Dendritic cell treated with granulocyte-macrophage colony-stimulating factor and Interleukin-4, amounts not matched to agents 40 ng/mL and 50 ng/mL, for 4 days (primary cell): ENCODE data around the gene BST1.

Experiments
- H3K27ac Mint-ChIP-seq: one replicate; pipeline ENCODE4 v1.8.0; 2022; ENCODE audit warnings: mild to moderate bottlenecking, mixed read lengths
- H3K27me3 Mint-ChIP-seq: one replicate; pipeline ENCODE4 v1.8.0; 2022; ENCODE audit warnings: mild to moderate bottlenecking, mixed read lengths
- H3K36me3 Mint-ChIP-seq: one replicate; pipeline ENCODE4 v1.8.0; 2022; ENCODE audit warnings: low read depth, mixed read lengths
- H3K4me1 Mint-ChIP-seq: one replicate; pipeline ENCODE4 v1.8.0; 2022; ENCODE audit warnings: low read depth, mixed read lengths
- H3K4me3 Mint-ChIP-seq: one replicate; pipeline ENCODE4 v1.8.0; 2022; ENCODE audit warnings: mild to moderate bottlenecking, moderate library complexity, mixed read lengths
- H3K9me3 Mint-ChIP-seq: one replicate; pipeline ENCODE4 v1.8.0; 2022; ENCODE audit warnings: mixed read lengths
- intact Hi-C: fragments of 100-400 bp; cut with micrococcal nuclease; formaldehyde crosslinking; loops from one replicate; pipeline ENCODE4 v1.15.0; 2022

The BST1 gene

GRCh38 chr4:15683143-15683495 lies 19.7 kb upstream of the BST1 start:
- H3K4me3 Mint-ChIP-seq = no peak overlapping the region
- H3K36me3 Mint-ChIP-seq = peaks cover 43% of the 10 kb centered on the region
- peaks cover 61% of the 10 kb centered on the region for H3K4me1 Mint-ChIP-seq
- intact Hi-C loops = loop anchor here (2.0 to 5.0 kb wide), 2 partner anchors 18 to 681 kb away; partner anchors contain the start of gene CPEB2
- H3K27ac Mint-ChIP-seq = peak overlapping the region; percentile 98
- H3K9me3 Mint-ChIP-seq = no peaks in the 10 kb centered on the region
- no peaks in the 10 kb centered on the region for H3K27me3 Mint-ChIP-seq

GRCh38 chr4:15684498-15684897 lies 18.4 kb upstream of the BST1 start:
- Mint-ChIP-seq H3K9me3 (no peaks in the 10 kb centered on the region), H3K27ac (no peak overlapping the region), H3K4me1 (peaks cover 55% of the 10 kb centered on the region), H3K4me3 (no peak overlapping the region), H3K27me3 (no peaks in the 10 kb centered on the region), H3K36me3 (peaks cover 49% of the 10 kb centered on the region)
- intact Hi-C loops = loop anchor here (5.0 kb wide), 1 partner anchor 682 kb away; the partner anchor contains the start of gene CPEB2

GRCh38 chr4:15688051-15688450 lies 14.8 kb upstream of the BST1 start:
- Mint-ChIP-seq H3K4me1 (peaks cover 48% of the 10 kb centered on the region), H3K36me3 (peaks cover 37% of the 10 kb centered on the region), H3K4me3 (no peak overlapping the region), H3K27me3 (no peaks in the 10 kb centered on the region), H3K9me3 (no peaks in the 10 kb centered on the region), H3K27ac (no peak overlapping the region)
- intact Hi-C loops = no loop called here

DNA sequence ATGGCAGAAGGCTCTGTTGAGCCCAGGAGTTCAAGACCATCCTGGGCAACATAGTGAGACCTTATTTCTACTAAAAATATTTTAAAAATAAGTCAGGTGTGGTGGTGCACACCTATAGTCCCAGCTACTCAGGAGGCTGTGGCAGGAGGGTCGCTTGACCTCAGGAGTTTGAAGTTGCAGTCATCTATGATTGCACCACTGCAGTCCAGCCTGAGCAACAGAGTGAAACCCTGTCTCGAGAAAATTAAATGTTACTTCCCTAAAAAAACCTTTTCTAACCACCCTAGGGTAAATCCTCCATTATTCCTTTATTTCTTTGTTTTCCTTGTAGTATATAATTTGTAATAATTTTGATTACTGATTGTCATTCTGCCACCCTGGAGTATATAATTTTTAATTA lies 13.3 kb upstream of the BST1 start:
- intact Hi-C loops = no loop called here
- Mint-ChIP-seq H3K27ac (no peak overlapping the region), H3K4me1 (peaks cover 40% of the 10 kb centered on the region), H3K27me3 (no peaks in the 10 kb centered on the region), H3K36me3 (peaks cover 37% of the 10 kb centered on the region), H3K4me3 (no peak overlapping the region), H3K9me3 (no peaks in the 10 kb centered on the region)

GRCh38 chr4:15690020-15690809 lies 12.7 kb upstream of the BST1 start:
- peaks cover 37% of the 10 kb centered on the region for H3K4me1 Mint-ChIP-seq
- peaks cover 31% of the 10 kb centered on the region for H3K36me3 Mint-ChIP-seq
- intact Hi-C loops = no loop called here
- no peaks in the 10 kb centered on the region for H3K9me3 Mint-ChIP-seq
- no peak overlapping the region for H3K27ac Mint-ChIP-seq
- no peak overlapping the region for H3K4me3 Mint-ChIP-seq
- H3K27me3 Mint-ChIP-seq = no peaks in the 10 kb centered on the region

- peaks cover 33% of the 10 kb centered on the region for H3K4me1 Mint-ChIP-seq
- no peaks in the 10 kb centered on the region for H3K27me3 Mint-ChIP-seq
- H3K27ac Mint-ChIP-seq = no peak overlapping the region
- intact Hi-C loops = no loop called here
- H3K4me3 Mint-ChIP-seq = no peak overlapping the region
- H3K36me3 Mint-ChIP-seq = peaks cover 22% of the 10 kb centered on the region
- H3K9me3 Mint-ChIP-seq = no peaks in the 10 kb centered on the region
Measured at GRCh38 chr4:15691346-15692135, 11.3 kb upstream of the BST1 start.

GRCh38 chr4:15692602-15693001 lies 10.3 kb upstream of the BST1 start:
- Mint-ChIP-seq H3K36me3 (peaks cover 11% of the 10 kb centered on the region), H3K4me1 (peaks cover 35% of the 10 kb centered on the region), H3K27ac (no peak overlapping the region), H3K4me3 (no peak overlapping the region), H3K9me3 (no peaks in the 10 kb centered on the region), H3K27me3 (no peaks in the 10 kb centered on the region)
- intact Hi-C loops = no loop called here

GRCh38 chr4:15694431-15694830 lies 8.4 kb upstream of the BST1 start:
- H3K4me1 Mint-ChIP-seq = peaks cover 35% of the 10 kb centered on the region

GRCh38 chr4:15695240-15695699 lies 7.6 kb upstream of the BST1 start:
- Mint-ChIP-seq H3K4me1 (peaks cover 39% of the 10 kb centered on the region), H3K9me3 (peaks cover 11% of the 10 kb centered on the region), H3K27ac (no peak overlapping the region), H3K27me3 (no peaks in the 10 kb centered on the region), H3K4me3 (no peak overlapping the region), H3K36me3 (no peaks in the 10 kb centered on the region)
- intact Hi-C loops = no loop called here

More at GRCh38 chr4:15694431-15694830, 8.4 kb upstream of the BST1 start:
- Mint-ChIP-seq H3K4me3 (no peak overlapping the region), H3K9me3 (peaks cover 6% of the 10 kb centered on the region), H3K36me3 (no peaks in the 10 kb centered on the region), H3K27me3 (no peaks in the 10 kb centered on the region), H3K27ac (no peak overlapping the region)
- intact Hi-C loops = no loop called here

GRCh38 chr4:15695729-15696128 lies 7.1 kb upstream of the BST1 start:
- intact Hi-C loops = no loop called here
- Mint-ChIP-seq H3K4me3 (no peak overlapping the region), H3K36me3 (no peaks in the 10 kb centered on the region), H3K4me1 (peaks cover 38% of the 10 kb centered on the region), H3K27ac (no peak overlapping the region), H3K27me3 (no peaks in the 10 kb centered on the region), H3K9me3 (peaks cover 11% of the 10 kb centered on the region)

GRCh38 chr4:15696866-15697265 lies 6.0 kb upstream of the BST1 start:
- no peaks in the 10 kb centered on the region for H3K36me3 Mint-ChIP-seq
- H3K27me3 Mint-ChIP-seq = no peaks in the 10 kb centered on the region
- H3K9me3 Mint-ChIP-seq = peaks cover 11% of the 10 kb centered on the region
- intact Hi-C loops = no loop called here
- no peak overlapping the region for H3K27ac Mint-ChIP-seq
- H3K4me3 Mint-ChIP-seq = no peak overlapping the region
- peaks cover 36% of the 10 kb centered on the region for H3K4me1 Mint-ChIP-seq

DNA sequence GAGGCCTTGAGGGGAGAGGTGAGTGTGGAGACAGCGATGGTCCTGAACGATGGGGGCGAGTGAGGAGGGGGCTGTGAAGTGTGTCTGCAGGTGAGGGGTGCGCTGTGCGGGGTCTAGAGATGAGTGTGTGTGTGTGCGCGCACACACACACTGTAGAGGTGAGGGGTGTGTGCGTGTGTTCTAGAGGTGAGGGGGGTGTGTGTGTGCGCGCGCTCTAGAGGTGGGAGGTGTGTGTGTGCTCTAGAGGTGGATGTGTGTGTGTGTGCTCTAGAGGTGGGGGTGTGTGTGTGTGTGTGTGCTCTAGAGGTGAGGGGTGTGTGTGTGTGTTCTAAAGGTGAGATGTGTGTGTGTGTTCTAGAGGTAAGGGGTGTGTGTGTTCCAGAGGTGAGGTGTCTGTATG lies 574 bp downstream of the BST1 start:
- Mint-ChIP-seq H3K4me1 (peaks cover 34% of the 10 kb centered on the region), H3K9me3 (peaks cover 11% of the 10 kb centered on the region), H3K27ac (peak overlapping the region; percentile 69), H3K4me3 (peak overlapping the region; percentile 70), H3K27me3 (no peaks in the 10 kb centered on the region), H3K36me3 (peaks cover 6% of the 10 kb centered on the region)
- intact Hi-C loops = no loop called here

DNA sequence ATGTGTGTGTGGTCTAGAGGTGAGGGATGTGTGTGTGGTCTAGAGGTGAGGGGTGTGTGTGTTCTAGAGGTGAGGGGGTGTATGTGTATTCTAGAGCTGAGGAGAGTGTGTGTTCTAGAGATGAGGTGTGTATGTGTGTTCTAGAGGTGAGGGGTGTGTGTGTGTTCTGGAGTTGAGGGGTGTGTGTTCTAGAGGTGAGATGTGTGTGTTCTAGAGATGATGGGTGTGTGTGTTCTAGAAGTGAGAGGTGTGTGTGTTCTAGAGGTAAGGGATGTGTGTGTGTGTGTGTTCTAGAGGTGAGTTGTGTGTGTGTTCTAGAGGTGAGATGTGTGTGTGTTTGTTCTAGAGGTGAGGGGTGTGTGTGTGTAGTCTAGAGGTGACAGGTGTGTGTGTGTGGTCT lies 1.3 kb downstream of the BST1 start:
- Mint-ChIP-seq H3K9me3 (peaks cover 8% of the 10 kb centered on the region), H3K4me3 (no peak overlapping the region), H3K27ac (peak overlapping the region; percentile 69), H3K27me3 (no peaks in the 10 kb centered on the region), H3K4me1 (peaks cover 37% of the 10 kb centered on the region), H3K36me3 (peaks cover 8% of the 10 kb centered on the region)
- intact Hi-C loops = no loop called here

DNA sequence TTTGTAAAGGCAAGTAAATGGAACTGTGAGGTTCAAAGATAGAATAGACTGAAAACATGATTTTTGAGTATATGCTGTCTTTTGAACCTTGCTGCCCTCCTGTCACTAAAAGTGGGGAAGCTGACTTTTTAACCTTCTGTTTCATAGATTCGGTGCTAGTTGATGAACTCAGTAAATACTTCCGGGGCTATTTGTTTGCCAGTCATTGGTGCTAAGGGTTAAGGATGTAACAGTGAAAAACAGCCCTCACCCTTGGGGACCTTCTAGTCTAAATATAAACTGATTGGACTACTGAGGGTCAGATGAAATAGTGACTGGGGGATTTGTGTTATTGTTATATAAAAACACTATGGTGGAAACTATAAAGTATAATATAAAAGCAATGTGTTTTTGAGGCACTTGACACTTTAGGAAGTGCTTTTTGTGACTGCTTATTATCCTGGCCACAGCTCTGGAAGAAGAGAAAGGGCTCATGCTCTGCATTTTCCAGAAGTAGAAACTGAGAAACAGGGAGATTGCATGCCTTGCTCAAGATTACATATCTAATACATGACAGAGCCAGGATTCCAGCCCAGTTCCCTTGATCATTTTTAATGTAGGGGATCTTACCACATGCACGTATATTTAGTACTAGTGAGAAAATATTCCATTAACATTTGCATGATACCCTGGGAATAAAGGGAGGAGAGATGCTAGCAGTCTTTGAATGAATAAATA lies 3.9 kb downstream of the BST1 start:
- no peak overlapping the region for H3K27ac Mint-ChIP-seq
- H3K27me3 Mint-ChIP-seq = no peaks in the 10 kb centered on the region
- H3K36me3 Mint-ChIP-seq = peaks cover 11% of the 10 kb centered on the region
- H3K9me3 Mint-ChIP-seq = no peaks in the 10 kb centered on the region
- intact Hi-C loops = no loop called here
- no peak overlapping the region for H3K4me3 Mint-ChIP-seq
- peaks cover 29% of the 10 kb centered on the region for H3K4me1 Mint-ChIP-seq
